SKM-1 treated with dmso at 0.1 percent for 144 hours (cell line): ENCODE data around the gene SLC15A4.
"Not testable (repeated sequence)": the region's sequence is repeated elsewhere in the genome, so short reads cannot be mapped to it uniquely, and the experiment has no call there.

ENCODE experiments used
- DNase-seq: peaks from one replicate; lab custom pipeline; 2025; ENCODE audit not compliant: unreplicated experiment; lab: John Stamatoyannopoulos, UW

The SLC15A4 gene

DNA sequence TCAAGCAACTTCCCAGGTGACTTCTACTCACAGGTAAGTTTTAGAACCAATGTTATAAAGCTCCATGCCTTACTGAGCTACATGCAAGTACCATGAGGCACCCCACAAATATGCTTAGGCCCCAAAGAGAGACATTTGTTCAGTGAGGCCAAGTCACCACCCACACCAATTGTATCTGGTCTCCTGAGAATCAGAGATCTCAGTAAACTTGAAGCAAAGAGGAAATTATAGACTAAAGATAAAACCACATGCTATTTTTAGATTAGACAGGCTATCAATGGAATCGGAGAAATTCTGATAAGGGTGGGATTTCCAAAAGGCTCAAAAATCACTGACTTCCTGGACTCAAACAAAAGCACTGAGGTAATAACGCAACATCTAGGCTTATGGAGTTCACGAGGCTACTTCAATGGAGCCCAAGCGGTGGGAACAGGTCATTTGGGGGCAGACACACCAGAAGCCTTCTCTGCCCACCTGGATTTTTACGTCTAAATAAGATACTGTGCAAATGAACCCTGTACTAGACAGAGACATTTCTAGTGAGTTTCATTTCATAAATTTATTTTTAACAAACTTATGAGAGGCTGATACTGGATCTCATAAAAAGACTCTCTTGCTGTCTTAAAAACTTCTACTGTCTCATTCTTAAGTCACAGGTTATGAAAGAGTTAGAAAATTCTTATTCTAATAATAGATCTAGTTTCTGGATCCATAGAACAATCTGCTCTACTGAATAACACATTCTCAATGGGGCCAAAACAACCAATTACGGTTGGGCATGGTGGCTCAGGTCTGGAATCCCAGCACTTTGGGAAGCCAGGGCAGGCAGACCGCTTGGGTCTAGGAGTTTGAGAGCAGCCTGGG is 7.7 kb downstream of the SLC15A4 start:
- DNase-seq: no peak

- no peak for DNase-seq
Measured at GRCh38 chr12:128814411-128815261, 9.1 kb downstream of the SLC15A4 start.

- DNase-seq: no peak
Measured at GRCh38 chr12:128813883-128814282, 9.9 kb downstream of the SLC15A4 start.

DNA sequence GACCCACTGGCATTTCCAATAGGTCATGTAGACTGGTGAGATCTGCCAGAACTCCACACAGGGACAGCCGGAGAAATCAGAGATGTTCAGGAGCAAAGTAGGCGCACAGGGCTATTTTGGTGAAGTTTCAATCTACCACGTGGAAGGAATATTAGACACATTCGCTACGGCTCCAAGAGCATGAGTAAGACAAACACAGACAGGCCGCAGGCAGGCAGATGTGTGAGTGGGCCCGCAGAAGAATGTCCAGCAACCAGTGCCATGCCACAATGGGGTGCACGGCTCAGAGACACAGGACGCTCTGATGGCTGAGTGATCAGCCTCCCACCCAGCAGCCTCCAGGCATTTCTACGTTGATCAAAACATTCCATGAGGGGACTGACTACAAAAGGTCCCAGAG is 10.4 kb downstream of the SLC15A4 start:
- DNase-seq: no peak

DNA sequence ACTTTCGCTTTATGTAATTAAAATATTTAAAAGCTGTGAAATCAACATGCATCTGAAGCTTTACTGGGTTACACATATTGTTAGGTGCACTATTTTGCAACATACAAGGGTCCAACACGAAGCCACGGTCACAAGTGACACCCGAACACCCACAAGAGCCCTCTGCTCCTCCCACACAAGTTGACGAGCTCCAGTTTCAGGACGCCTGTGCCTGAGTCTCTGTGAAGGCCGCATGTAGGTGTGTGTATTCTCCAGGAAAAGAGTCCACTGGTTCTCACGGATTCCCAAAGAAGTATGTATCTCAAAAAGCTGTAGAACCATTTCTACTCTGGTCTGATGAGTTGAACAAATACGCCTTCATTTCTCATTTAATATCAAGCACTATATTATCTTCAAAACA is 12.0 kb downstream of the SLC15A4 start:
- no peak for DNase-seq

GRCh38 chr12:128810182-128811127 is 13.3 kb downstream of the SLC15A4 start:
- no peak for DNase-seq

- DNase-seq: no peak
Measured at GRCh38 chr12:128808651-128809050, 15.1 kb downstream of the SLC15A4 start.

GRCh38 chr12:128807161-128807724 is 16.5 kb downstream of the SLC15A4 start:
- DNase-seq: no peak

DNA sequence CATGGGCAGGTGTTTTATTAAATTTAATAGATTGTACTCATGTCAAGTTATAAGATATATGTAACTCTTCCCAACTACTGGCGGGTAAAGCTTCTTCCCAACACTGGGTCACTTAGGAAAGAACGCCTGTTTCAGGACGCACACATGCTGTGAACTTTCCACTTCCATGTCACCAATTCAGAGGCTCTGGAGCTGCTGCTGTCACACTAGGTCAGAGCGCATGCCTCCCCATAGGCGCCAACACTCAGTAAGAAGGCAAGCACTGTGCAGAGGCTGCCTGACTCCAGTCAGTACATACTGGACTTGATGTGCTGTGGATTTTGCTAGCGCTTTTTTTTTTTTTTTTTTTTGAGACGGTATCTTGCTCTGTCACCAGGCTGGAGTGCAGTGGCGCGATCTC is 17.2 kb downstream of the SLC15A4 start:
- DNase-seq: no peak

DNA sequence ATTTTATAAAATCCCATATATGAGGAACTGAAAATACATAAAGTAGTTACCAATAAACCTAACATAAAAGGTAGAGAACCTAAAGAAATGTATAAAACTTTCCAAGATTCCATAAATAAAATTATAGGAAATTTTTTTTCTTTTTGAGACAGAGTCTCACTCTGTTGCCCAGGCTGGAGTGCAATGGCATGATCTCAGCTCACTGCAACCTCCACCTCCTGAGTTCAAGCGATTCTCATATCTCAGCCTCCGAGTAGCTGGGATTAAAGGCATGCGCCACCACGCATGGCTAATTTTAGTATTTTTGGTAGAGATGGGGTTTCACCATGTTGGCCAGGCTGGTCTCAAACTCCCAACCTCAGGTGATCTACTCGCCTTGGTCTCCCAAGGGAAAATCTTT is 18.4 kb downstream of the SLC15A4 start:
- not testable (repeated sequence) for DNase-seq

DNA sequence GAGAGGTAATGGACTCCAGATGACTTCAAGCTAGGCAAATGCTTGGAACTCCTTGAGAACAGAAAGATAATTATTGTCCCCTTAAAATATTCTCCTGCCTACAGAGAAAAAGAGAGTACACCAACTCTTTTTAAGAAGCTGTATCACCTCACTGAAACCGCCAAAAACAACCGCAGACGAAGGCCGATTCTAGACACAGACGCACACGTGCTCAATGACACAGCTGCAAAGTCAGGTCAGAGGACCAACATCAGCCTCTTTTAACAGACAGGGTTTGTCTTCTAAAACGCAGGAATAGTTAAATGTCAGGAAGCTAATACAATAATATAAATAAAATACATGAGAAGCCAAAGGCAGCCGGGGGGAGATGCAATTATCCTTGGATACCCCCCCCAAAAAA is 19.0 kb downstream of the SLC15A4 start:
- no peak for DNase-seq

DNA sequence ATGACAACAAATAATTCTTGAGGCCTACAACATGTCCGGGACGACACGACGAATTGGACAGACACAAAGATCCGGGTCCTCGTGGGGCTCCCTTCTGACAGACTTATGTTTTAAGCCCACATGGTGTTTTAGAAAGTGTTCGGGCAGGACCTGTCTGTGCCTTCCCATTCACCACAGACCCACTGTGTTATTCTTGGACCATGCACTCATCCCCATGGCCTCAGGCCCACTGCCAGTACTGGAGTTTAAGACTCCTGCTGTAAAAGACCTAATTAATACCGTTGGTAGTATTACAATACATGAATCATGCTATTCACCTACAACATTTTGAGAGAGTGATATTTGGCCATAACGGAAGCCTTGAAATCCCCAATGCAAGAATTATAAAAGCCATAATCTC is 20.0 kb downstream of the SLC15A4 start:
- no peak for DNase-seq

DNA sequence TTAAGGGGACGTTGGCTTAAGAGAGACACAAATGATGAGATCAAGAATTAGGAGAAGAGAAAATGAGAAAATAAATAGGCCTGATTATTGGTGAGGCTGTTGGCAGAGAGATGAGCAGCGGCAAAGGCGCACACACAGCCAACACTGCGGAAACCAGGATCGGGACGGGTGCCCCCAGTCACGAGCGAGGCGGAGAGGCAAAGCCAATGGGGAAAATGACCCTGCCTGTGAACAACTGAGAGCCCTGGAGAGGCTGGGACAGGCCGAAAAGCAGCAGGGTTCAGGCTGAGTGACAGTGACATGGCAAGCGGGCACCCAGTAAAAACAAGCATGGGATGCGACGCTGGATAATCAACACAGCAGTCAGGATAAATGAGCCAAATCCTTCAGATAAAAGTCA is 21.0 kb downstream of the SLC15A4 start:
- DNase-seq: no peak

DNA sequence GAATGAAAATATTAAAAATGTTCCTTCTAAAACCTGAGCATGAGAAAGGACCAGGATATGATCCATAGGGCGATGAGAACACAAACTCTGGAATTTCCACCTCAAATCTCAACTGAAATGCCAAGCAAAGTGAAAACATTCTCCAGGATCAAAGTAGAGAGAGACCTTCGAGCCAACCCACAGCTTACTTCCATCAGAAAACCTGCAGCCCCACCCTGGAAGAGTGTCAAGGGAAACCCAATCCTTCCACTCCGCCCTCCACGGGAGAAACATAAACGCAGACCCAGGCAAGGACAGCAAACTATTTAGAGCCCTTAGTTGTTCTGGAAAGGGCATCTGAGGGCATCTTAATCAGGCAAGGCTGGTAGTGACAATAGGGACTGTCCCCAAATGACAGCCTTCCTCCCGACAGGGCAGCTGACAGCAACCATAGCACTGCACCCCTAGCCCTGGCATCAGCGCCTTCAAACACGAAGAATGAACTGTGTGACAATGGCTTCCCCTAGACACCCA is 21.8 kb downstream of the SLC15A4 start:
- DNase-seq: no peak

- DNase-seq: no peak
Measured at GRCh38 chr12:128800606-128801005, 23.2 kb downstream of the SLC15A4 start.

DNA sequence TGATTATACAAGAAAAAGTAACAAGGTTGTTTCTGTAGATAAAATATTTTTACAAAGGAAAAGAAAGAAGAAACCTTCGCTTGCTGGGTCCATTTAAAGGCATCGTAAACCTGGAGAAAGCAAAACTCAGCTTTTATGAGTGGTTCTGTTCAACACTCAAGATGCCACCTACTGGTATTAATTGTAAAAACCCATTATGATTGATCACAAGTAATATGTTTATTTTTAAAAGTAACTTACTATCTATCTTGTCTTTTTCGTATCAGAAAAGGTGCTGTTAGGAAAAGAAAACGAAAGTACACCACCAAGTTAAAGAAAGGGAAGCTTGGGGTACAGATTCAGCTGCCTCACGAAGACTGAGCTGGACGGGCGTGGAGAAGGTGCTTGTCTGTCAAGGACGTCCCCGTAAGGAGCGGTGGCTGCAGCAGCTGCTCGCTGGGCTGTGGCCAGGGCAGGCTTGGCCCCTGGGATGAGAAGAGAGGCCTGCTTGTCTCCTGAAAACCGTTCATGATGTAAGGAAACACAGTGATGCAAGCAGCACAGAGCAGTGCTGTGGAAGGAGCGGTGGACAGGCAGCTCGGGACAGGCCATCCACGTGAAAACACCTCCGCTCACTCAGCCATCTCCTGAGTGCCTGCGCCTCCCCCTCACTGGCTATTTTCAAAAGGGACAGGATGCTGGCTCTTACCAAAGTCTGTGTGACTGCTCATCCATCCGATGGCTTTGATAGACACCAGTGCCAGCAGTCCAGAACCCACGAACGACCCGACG is 25.0 kb downstream of the SLC15A4 start:
- no peak for DNase-seq

DNA sequence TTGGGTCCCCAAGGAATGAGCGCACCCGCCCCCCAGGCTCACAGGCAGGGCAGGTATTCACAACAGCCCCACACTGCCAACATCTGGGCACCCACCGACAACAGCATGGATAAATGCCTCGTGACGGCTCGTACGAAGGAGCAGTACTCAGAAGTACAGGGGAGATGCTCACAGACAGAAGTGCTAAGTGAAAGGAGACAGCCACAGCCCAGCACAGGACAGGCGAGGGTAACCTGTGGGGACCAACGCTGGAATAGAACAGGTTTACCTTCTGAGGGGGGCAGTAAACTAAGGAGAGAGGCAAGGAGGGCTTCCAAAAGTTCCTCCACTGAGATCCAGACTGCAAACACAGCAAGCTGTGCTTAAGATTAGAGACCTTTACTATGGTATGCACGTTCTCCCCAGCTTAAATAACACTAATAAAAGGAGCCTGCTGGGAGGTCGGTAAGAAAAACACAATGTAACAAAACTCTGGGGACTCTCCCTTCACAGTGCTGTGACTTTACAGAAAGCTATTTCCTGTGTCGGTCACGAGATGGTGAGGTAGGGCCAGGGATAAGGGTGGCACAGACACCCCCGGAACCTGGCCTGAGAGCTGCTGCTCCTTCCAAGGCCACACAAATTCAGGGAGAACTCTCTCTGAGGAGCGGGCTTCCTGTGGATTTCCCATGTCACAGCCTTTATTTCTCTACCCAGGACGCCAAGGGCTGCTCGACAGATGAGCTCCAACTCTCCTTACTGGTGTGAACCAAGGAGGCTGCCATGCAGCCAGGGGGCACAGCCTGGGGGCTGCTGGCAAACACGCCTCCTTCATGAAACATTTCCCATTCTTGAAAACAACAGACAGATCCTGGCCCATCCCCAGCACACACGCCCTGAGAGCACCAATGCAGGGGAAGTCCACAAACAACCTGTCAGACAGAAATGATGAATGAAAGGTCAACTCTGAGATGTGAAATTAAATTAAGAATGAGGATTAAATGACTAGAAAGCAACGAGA is 26.3 kb downstream of the SLC15A4 start:
- DNase-seq: no peak

- DNase-seq: no peak
Measured at GRCh38 chr12:128796439-128797118, 27.2 kb downstream of the SLC15A4 start.
